NCI-H2029 treated with DMSO at 0.1 percent for 48 hours (cell line): ENCODE measurements around the gene IRF2.
A peak's percentile ranks its signal among the peaks of the same experiment; 100 is the strongest.

Source experiments
- DNase-seq: peaks from one replicate; lab custom pipeline; 2025; lab: John Stamatoyannopoulos, UW

Gene IRF2

DNA sequence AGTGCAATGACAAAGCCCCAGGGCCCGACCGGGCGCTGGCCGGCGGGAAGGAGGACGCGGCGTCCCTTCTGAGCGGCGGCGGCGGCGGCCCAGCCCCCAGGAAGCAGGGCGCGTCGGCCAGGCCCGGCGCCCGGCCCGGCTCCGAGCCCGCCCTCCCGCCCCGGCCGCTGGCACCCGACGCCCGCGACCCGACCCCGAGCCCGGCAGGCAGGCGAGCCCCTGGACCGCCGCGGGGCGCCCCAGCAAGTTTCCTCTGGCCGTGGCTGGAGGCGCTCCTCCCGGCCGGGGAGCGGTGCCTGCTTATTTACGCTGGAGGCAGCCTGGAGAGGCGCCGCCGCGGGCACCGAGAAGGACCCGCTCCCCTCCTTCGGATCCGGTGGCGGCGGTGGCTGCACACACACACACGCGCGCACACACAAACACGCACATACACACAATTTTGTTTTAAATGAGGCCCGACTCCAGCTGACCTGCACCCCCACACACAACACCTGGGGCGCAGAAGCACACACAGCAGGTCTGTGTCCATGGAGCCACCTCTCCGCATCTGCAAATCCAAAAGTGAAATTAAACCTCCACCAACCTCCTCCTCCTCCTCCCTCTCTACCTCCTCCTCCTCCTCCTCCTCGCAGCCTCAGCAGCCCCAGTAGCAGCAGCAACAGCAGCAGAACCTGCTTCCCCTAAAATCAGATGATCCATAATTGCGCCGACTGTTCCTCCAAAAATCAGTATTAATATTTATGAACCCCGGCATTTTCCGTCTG is 669 bp downstream of the IRF2 start:
- peak; percentile 12 for DNase-seq

- DNase-seq, result no peak
Observed at GRCh38 chr4:184472614-184473498, 1.5 kb downstream of the IRF2 start.

DNA sequence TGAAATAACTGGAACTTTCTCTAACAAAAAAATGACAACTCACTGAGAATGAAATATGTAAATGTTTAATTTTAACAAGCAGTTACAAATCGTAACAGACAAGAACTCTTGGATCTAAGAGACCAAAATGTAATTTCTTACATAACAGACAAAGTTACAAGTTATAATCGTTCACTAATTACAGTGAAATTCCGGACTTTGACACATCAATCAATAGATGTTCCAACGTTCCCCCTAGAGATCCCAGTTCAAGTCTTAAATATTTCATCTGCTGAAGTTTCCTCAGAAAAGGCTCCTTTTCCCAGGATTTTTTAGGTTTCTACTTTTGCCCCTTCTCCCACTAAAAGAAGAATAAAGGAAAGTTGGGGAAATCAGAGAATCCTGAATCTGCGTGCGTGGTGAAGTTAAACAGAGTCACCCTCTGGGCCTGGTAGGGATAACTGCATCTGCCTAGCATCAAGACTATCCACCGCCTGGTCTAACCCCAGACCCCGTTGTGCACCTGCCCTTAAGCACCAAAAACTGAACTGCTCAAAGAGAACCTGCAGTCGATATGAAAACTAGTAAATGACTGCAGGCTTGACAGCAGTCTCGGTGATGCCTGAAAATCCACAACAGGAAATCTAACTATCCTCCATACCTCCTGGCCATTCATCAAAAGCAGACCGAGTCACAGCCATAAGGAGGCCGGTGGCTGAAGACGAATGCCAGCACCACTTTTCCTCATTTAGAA is 2.3 kb downstream of the IRF2 start:
- DNase-seq, result no peak

DNA sequence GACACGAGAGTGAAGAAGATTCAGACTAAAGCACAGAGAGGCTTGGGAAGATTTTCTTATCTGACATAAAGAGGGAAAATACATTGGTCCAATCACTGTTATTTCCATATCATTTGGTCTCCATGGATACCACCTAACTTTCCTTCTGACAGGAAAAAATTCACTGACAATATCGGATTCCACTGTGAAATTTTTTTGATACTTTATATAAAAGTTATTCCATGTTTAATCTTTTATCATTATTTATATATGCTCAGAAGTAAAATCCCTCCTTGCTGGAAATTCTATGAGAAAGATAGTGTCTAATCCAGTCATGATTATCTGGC is 3.6 kb downstream of the IRF2 start:
- DNase-seq, result no peak

DNA sequence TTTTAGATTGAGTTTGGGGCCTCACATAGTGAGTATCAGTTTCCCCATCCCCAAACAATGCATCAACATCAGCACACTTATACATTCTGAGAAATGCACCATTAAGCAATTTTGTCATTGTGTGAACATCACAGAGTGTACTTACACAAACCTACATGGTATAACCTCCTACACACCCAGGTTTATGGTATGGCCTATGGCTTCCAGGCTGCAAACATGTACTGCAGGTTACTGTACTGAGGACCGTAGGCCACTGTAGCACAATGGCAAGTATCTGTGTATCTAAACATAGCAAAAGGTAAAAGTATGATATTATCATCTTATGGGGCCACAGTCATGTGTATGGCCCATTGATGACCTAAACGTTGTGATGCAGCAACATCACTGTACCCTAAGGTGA is 7.7 kb downstream of the IRF2 start:
- no peak for DNase-seq

DNA sequence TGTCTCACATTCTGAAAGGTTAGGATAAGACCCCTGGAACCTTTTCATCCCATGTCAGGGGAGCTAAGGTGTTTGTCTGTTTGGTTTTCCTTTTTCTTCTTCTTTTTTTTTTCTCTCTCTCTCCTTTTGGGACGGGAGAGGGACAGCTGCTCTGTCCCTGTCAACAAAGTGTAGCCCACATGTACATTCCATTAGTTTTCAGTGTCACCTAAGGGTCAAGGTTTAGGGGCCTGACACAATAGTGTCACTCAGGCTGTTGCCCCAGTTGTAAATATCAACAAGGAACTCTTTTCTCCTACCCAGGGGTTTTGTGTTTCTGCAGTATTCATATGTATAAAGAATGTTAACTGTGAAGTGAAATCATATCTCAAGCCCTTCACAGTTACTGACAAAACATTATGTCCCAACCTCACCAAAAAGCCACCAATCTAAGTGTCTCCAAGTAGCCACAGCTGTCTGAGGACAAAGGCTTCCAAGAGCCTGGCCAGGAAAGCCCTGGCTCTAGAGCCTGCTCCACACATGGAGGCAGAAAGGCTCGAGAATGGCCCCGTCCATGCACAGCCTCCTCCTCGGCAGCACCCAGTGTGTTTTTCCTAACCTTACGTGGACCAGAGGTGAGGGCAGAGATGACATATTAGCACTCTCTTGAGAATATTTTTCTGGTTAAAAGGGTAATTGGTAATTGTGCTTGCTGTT is 9.4 kb downstream of the IRF2 start:
- DNase-seq, result no peak

DNA sequence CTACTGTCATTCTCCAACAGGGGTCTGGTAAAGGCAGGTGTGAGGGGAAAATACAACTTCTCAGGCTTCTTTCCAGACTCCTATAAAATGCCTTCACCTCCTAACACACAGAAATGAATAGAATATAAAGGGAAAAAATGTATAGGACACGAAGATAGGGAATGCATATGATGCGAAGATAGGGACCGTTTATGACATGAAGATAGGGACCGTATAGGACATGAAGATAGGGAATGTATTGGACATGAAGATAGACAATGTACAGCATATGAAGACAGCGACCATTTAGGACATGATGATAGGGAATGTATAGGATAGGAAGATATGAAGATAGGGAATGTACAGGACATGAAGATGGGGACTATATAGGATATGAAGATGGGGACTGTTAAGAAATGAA is 10.5 kb downstream of the IRF2 start:
- no peak for DNase-seq

DNA sequence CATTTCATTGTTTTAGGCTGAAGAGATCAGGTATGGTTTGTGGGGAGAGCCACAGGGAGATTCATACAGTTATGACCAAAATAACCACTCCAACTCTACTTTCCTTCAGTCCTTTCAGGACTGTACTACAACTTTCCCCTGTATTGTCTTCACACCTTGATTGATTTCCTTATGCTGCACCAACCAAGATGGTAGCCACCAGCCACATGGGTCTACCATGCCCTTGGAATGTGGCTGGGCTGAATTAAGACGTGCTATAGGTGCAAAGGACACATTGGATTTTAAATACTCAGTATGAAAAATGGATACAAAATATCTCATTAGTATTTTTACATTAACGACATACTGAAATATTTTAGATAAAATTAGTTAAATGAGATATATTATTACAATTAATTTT is 11.2 kb downstream of the IRF2 start:
- DNase-seq, result no peak

- peak; percentile 10 for DNase-seq
Observed at GRCh38 chr4:184462724-184463123, 11.6 kb downstream of the IRF2 start.

- no peak for DNase-seq
Observed at GRCh38 chr4:184461711-184462441, 12.5 kb downstream of the IRF2 start.

DNA sequence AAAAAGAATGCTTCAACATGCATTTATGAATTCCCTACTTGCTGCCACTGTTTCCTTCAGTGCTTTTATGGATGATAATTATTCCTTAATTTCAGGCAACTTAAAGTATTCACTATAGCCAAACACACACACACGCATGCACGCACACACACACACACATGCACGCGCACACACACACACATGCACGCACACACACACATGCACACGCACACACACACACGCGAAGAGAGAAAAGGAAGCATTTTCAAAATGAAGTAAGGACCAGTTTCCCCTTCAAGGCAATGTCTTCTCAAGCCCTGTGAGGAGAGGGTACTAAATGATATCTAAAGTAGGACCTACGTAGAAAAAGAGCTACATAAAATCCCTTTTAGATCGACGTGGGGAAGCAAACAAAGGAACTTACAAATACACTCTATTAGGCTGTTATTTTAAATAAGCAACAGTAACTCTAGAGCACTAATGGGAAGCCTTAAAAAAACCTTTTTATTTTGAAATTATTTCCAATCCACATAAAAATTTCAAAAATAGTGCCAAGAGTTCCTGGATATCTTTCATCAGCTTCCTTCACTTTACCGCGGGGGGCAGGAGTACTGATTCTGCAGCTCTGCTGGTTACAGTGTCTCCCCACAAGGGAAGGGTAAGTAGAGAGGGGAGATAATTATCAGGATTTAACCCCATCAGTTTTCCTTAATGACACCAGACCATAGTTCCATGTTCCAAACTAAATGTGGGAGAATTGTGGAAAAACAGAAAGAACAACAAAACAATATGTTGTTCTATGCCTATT is 13.7 kb downstream of the IRF2 start:
- no peak for DNase-seq

GRCh38 chr4:184459413-184459812 is 14.9 kb downstream of the IRF2 start:
- no peak for DNase-seq

DNA sequence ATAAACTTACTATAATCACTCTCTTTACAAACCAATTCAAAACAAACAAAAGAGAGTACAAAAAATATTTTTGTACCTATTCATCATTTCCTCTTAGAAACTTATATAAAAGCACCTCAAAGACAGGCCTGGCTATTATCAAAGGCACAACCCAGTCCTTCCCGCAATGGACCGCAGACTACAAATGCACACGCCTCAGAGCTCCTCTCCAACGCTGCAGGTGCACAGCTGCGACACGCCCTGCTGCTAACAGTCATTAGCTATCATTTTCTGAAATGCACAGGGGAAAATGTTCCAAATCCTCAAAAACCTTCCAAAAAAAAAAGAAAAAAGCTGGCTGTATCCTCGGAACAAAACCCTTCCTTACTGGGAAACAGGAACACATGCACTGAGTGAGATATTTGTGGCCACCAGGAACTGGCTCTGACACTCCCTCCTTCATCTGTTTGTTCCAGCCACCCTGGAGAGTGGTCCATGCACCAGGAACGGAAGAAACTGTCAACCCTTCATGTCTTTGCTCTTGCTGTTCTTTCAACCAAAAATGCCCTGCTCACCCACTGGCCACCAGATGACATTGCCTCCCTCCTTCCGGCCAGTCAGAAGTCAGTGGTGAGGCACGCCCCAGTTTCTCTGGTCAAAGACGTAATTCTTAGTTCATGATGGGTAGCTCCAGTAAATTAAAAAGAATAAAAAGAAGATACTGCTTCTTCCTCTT is 16.7 kb downstream of the IRF2 start:
- DNase-seq, result no peak

GRCh38 chr4:184456337-184456736 is 18.0 kb downstream of the IRF2 start:
- no peak for DNase-seq

GRCh38 chr4:184455299-184455698 is 19.1 kb downstream of the IRF2 start:
- no peak for DNase-seq

DNA sequence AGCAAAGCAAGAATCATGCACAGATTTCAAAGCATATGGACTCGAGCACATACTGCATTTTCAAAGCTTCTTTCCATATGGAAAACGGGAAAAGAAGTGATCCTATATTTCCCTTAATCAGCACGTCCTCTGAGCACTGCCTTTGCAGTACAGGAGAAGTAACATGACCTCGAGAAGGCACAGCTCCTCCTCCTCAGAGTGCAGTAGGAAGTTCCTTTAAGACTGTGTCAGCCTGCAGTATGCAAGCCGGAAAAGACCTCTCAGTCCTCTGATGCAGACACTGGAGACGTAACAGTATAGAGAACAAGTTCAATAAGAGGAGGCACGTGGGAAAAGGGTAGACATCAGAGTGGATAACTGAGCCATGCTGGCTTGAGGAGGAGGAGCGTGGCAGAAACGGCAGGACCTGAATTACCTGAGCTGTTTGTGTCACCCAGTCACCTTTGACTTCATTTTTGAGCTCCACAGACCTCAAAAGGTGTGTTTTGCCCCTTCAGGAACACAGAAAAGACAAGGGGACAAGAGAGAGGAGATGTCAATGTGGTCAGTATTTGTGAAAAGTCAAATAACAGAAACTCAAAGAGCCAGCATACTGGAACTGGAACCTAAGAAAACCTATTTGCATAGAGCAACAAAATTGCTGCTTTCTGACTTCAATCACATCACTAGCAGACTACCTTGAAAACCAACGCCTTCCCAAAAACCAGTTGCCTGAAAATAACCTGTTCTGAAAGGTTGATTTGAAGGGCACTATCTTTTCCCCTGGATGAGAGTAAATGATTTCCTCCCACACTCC is 20.8 kb downstream of the IRF2 start:
- no peak for DNase-seq

GRCh38 chr4:184452740-184453139 is 21.6 kb downstream of the IRF2 start:
- no peak for DNase-seq

DNA sequence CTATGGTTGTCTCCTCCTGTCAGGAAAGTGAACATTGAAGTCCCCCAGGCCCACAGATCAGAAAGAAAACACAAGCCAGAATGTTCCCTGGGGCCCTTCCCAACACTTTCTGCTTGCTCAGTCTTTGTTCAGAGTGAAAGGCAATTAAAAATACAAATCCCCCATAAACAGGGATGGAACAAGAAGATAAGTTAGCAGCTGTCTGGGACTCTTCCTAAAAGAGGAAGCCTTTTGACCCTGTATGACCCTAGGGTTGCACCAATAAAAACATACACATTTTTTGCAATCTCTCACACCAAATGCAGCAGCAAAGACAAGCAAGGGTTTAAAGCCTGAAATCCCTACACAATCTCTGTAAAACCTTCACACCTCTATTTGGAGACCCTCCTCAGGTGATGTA is 22.6 kb downstream of the IRF2 start:
- no peak for DNase-seq
